ENCODE measurements around the gene ITGB3. TPM values are rescaled to one million over a fixed set of nuclear protein-coding genes. Genes with fewer than 3 reads are reported as not detected.

ITGB3 gene
- total RNA-seq, 1 donor from 2014 or later: 4.1 TPM

GRCh38 chr17:47251421-47251940, 2.1 kb upstream of the ITGB3 start:
- ChIA-PET POLR2A (no interaction called here), CTCF (interaction anchor here (1.8 kb wide), 2 partner anchors 64 to 66 kb away, joined by 6 to 7 read pairs; no protein-coding TSS in a partner anchor)
- Mint-ChIP-seq H3K27me3 (no peaks in the 10 kb centered on the region), H3K27ac (no peak overlapping the region), H3K4me3 (no peak overlapping the region), H3K36me3 (ENCODE audit: low read depth) (peaks cover 3% of the 10 kb centered on the region), H3K9me3 (no peaks in the 10 kb centered on the region), H3K4me1 (peaks cover 10% of the 10 kb centered on the region)
- DNase-seq (no peak), ATAC-seq (ENCODE audit: low read depth) (no peak)
- intact Hi-C loops (cut with micrococcal nuclease): loop anchor here (10.0 kb wide), 1 partner anchor 643 kb away; the partner anchor contains the start of gene SP2
- no peak for TF ChIP-seq CTCF (IDR thresholded peaks at IDR 0.05)

GRCh38 chr17:47252209-47252608, 1.4 kb upstream of the ITGB3 start:
- no peak for TF ChIP-seq CTCF (IDR thresholded peaks at IDR 0.05)
- POLR2A ChIA-PET: no interaction called here
- no peak for DNase-seq
- intact Hi-C loops (cut with micrococcal nuclease): loop anchor here (2.0 to 10.0 kb wide), 3 partner anchors 27 to 643 kb away; partner anchors contain the start of genes EFCAB13 and SP2
- Mint-ChIP-seq H3K4me3 (peak overlapping the region; percentile 55), H3K27me3 (no peaks in the 10 kb centered on the region), H3K4me1 (peaks cover 12% of the 10 kb centered on the region), H3K27ac (no peak overlapping the region), H3K9me3 (no peaks in the 10 kb centered on the region), H3K36me3 (ENCODE audit: low read depth) (peaks cover 3% of the 10 kb centered on the region)
- CTCF ChIA-PET: interaction anchor here (1.8 kb wide), 2 partner anchors 63 to 65 kb away, joined by 6 to 7 read pairs; no protein-coding TSS in a partner anchor
- ATAC-seq (ENCODE audit: low read depth): no peak

GRCh38 chr17:47252766-47253512, 688 bp upstream of the ITGB3 start:
- DNase-seq (no peak), ATAC-seq (ENCODE audit: low read depth) (no peak)
- H3K36me3 Mint-ChIP-seq (ENCODE audit: low read depth): peaks cover 3% of the 10 kb centered on the region
- H3K9me3 Mint-ChIP-seq: no peaks in the 10 kb centered on the region
- TF ChIP-seq CTCF (IDR thresholded peaks at IDR 0.05): no peak
- H3K27me3 Mint-ChIP-seq: no peaks in the 10 kb centered on the region
- H3K4me1 Mint-ChIP-seq: peaks cover 17% of the 10 kb centered on the region
- ChIA-PET CTCF (interaction anchor here (1.4 to 1.8 kb wide), 4 partner anchors 34 to 64 kb away, joined by 4 to 7 read pairs (median 6); no protein-coding TSS in a partner anchor), POLR2A (interaction anchor here (1.2 to 2.1 kb wide), 4 partner anchors 33 to 71 kb away, joined by 3 to 13 read pairs (median 10); partner anchors contain the start of gene EFCAB13)
- peak overlapping the region; percentile 71 for H3K4me3 Mint-ChIP-seq
- H3K27ac Mint-ChIP-seq: peak overlapping the region; percentile 31
- intact Hi-C loops (cut with micrococcal nuclease): loop anchor here (1.0 to 10.0 kb wide), 5 partner anchors 26 to 642 kb away; partner anchors contain the start of genes EFCAB13 and SP2

- ATAC-seq (ENCODE audit: low read depth) (no peak), DNase-seq (no peak)
- POLR2A ChIA-PET: interaction anchor here (0.6 to 2.1 kb wide), 7 partner anchors 12 to 134 kb away, joined by 3 to 13 read pairs (median 4); partner anchors contain the start of gene EFCAB13
- intact Hi-C loops (cut with micrococcal nuclease): loop anchor here (1.0 to 10.0 kb wide), 3 partner anchors 8 to 640 kb away; partner anchors contain the start of gene SP2
- Mint-ChIP-seq H3K4me3 (peak overlapping the region; percentile 91), H3K9me3 (no peaks in the 10 kb centered on the region), H3K27ac (peak overlapping the region; percentile 74), H3K36me3 (ENCODE audit: low read depth) (peaks cover 3% of the 10 kb centered on the region), H3K27me3 (no peaks in the 10 kb centered on the region), H3K4me1 (peaks cover 17% of the 10 kb centered on the region)
- CTCF ChIA-PET: interaction anchor here (0.7 to 1.4 kb wide), 3 partner anchors 25 to 61 kb away, joined by 4 to 6 read pairs (median 5); no protein-coding TSS in a partner anchor
- TF ChIP-seq CTCF (IDR thresholded peaks at IDR 0.05): no peak
Measured at GRCh38 chr17:47254403-47254943, 846 bp downstream of the ITGB3 start.

Data from activated B cell treated with CpG ODN at 0.5 μM for 24 hours (primary cell).